Epithelial cell of proximal tubule (primary cell): Measurements from ENCODE around the gene NACC2. TPM values are rescaled to one million over a fixed set of nuclear protein-coding genes. Genes with fewer than 3 reads are reported as not detected.

Source experiments
- DNase-seq: peaks from one replicate; pipeline ENCODE4 v3.0.0-alpha.2; 2011; ENCODE audit warnings: low read depth
- H3K4me3 ChIP-seq: 2 replicates; pipeline ENCODE4 v1.5.1; 2011; ENCODE audit warnings: low read depth, mild to moderate bottlenecking, low read length
- total RNA-seq: library from RNA; depleted of rRNA; stranded (reverse); fragments of >200 nt; gene quantifications from 2 replicates; pipeline ENCODE4 v1.2.3, GENCODE V29; 2015
- TF ChIP-seq, protein P1 (sequence below): conservative IDR thresholded peaks from 2 replicates; pipeline ENCODE4 v1.5.1; 2012; ENCODE audit warnings: low read depth, mild to moderate bottlenecking, low read length

Gene NACC2
- total RNA-seq, 1 donor from 2014 or later = 21.3 TPM

DNA sequence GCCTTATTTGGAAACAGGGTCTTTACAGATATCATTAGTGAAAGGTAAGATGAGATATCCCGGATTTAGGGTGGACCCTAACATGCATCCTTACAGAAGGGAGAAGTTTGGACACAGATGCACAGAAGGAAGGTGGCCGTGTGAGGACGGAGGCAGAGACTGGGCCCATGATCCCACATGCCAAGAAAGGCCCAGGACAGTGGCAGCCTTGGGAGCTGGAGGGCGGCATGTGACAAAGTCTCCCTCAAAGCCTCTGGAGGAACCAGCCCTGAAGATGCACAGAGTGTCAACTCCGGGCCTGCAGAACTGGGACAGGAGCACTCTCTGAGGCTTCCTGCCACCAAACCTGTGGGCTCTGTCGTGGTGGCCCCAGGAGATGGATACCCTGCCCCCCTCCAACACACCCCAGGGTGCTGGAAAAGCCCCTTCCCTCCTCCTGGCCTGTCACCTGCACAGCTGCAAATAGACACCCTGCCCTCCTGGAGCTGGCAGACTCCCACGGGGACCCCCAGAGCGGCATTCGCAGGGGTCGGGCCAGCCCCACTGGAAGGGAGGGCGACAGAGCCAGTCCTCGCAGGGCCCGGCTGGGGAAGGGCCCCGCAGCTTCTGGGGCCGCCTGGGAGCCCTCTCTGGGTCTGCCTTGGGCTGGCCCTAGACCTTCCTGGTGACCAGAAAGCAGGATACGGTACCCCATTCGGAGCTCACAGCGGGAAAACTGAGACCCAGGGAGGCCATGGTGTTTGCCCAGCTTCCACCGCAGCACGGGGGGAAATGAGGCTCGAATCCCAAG, 7.9 kb downstream of the NACC2 start:
- H3K4me3 ChIP-seq = no peak overlapping the region
- DNase-seq = no peak
- TF ChIP-seq, protein P1, sequence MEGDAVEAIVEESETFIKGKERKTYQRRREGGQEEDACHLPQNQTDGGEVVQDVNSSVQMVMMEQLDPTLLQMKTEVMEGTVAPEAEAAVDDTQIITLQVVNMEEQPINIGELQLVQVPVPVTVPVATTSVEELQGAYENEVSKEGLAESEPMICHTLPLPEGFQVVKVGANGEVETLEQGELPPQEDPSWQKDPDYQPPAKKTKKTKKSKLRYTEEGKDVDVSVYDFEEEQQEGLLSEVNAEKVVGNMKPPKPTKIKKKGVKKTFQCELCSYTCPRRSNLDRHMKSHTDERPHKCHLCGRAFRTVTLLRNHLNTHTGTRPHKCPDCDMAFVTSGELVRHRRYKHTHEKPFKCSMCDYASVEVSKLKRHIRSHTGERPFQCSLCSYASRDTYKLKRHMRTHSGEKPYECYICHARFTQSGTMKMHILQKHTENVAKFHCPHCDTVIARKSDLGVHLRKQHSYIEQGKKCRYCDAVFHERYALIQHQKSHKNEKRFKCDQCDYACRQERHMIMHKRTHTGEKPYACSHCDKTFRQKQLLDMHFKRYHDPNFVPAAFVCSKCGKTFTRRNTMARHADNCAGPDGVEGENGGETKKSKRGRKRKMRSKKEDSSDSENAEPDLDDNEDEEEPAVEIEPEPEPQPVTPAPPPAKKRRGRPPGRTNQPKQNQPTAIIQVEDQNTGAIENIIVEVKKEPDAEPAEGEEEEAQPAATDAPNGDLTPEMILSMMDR = no peak

GRCh38 chr9:136086213-136086881, 8.7 kb downstream of the NACC2 start:
- DNase-seq = no peak
- TF ChIP-seq, protein P1 = no peak
- no peak overlapping the region for H3K4me3 ChIP-seq

DNA sequence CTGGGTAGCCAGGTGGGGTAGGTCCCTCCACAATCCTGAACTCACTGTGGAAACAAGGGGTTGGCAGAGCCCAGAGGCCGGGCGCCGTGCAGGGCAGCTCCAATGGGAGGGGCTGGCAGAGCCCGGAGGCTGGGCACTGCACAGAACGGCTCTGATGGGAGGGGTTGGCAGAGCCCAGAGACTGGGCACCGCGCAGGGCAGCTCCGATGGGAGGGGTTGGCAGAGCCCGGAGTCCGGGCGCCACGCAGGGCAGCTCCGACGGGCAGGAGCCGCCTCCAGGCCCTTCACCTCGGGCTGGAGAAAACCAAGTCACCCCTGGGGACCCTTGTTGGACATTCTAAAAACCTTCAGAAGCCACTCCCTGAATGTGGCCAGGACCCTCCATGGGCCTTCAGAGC, 9.3 kb downstream of the NACC2 start:
- no peak for DNase-seq
- no peak overlapping the region for H3K4me3 ChIP-seq
- TF ChIP-seq, protein P1 = no peak

- H3K4me3 ChIP-seq = no peak overlapping the region
- TF ChIP-seq, protein P1 = no peak
- no peak for DNase-seq
Measured at GRCh38 chr9:136084063-136084944, 10.8 kb downstream of the NACC2 start.

GRCh38 chr9:136083558-136084062, 11.5 kb downstream of the NACC2 start:
- TF ChIP-seq, protein P1 = no peak
- DNase-seq = no peak
- no peak overlapping the region for H3K4me3 ChIP-seq

- no peak overlapping the region for H3K4me3 ChIP-seq
- TF ChIP-seq, protein P1 = no peak
- DNase-seq = no peak
Measured at GRCh38 chr9:136082496-136083361, 12.4 kb downstream of the NACC2 start.
